ENCODE data around the gene LBH.

Gene LBH

GRCh38 chr2:30201990-30202389 is 29.3 kb upstream of the LBH start:
- no peak overlapping the region for H2AFZ ChIP-seq (ENCODE audit: low read length)
- no peak overlapping the region for H2BK12ac ChIP-seq (ENCODE audit: low read length)
- H2AK5ac ChIP-seq (ENCODE audit: low read depth, low read length) = no peak overlapping the region
- H3K4me2 ChIP-seq (ENCODE audit: insufficient read depth, low read length, poor library complexity, severe bottlenecking) = no peak overlapping the region
- no peak overlapping the region for H3K4ac ChIP-seq (ENCODE audit: low read length)
- no peak overlapping the region for H4K91ac ChIP-seq (ENCODE audit: low read depth, low read length, poor library complexity)
- no peaks in the 10 kb centered on the region for H3K4me1 ChIP-seq (ENCODE audit: control insufficient read depth in 2 of 2, insufficient read depth in 1 of 2, low read depth in 1 of 2, low read length in 2 of 2)
- H3K9ac ChIP-seq (ENCODE audit: low read depth, low read length, poor library complexity) = no peak overlapping the region
- H3K18ac ChIP-seq (ENCODE audit: low read length) = no peak overlapping the region
- peaks cover 0 to 23% (median 0%) of the 10 kb centered on the region in 3 experiments for H3K27me3 ChIP-seq (ENCODE audit: control insufficient read depth in 3 of 3, insufficient read depth in 3 of 3, low read depth in 1 of 3, low read length in 3 of 3)
- no CpG with 5 or more reads among the region's 1 CpG for WGBS, 2 donors (ENCODE audit: extremely low coverage in 2 of 2, insufficient read length in 2 of 2, insufficient replicate concordance in 1 of 2)
- H3K14ac ChIP-seq (ENCODE audit: low read length) = no peak overlapping the region
- H2BK5ac ChIP-seq (ENCODE audit: low read length) = no peak overlapping the region
- no peaks in the 10 kb centered on the region for H3K36me3 ChIP-seq (replicated peaks in 1 of 2; ENCODE audit: control insufficient read depth in 2 of 2, insufficient read depth in 2 of 2, low read length in 2 of 2)
- DNase-seq (ENCODE audit: low spot score) = no peak
- H2BK15ac ChIP-seq (ENCODE audit: low read length) = no peak overlapping the region
- H2BK120ac ChIP-seq (ENCODE audit: low read depth, low read length) = no peak overlapping the region
- no peak overlapping the region for H3K23ac ChIP-seq (ENCODE audit: low read depth, low read length, poor library complexity)
- H3K27ac ChIP-seq (replicated peaks; ENCODE audit: low read length) = no peak overlapping the region
- no peak overlapping the region for H4K8ac ChIP-seq (ENCODE audit: low read depth, low read length)
- H3K9me3 ChIP-seq (replicated peaks in 1 of 2; ENCODE audit: control insufficient read depth in 2 of 2, insufficient read depth in 1 of 2, low read depth in 1 of 2, low read length in 2 of 2) = no peaks in the 10 kb centered on the region
- no peaks in the 10 kb centered on the region for H3K79me1 ChIP-seq (ENCODE audit: low read depth, low read length)
- no peak overlapping the region for H3K4me3 ChIP-seq (ENCODE audit: low read length in 2 of 2)

GRCh38 chr2:30203156-30203555 is 28.2 kb upstream of the LBH start:
- Histone ChIP-seq H3K4me1 (ENCODE audit: control insufficient read depth in 2 of 2, insufficient read depth in 1 of 2, low read depth in 1 of 2, low read length in 2 of 2) (no peaks in the 10 kb centered on the region), H3K4me2 (ENCODE audit: insufficient read depth, low read length, poor library complexity, severe bottlenecking) (no peak overlapping the region), H2BK120ac (ENCODE audit: low read depth, low read length) (no peak overlapping the region), H2BK15ac (ENCODE audit: low read length) (no peak overlapping the region), H4K8ac (ENCODE audit: low read depth, low read length) (no peak overlapping the region), H3K9ac (ENCODE audit: low read depth, low read length, poor library complexity) (no peak overlapping the region), H2AK5ac (ENCODE audit: low read depth, low read length) (no peak overlapping the region), H2BK12ac (ENCODE audit: low read length) (no peak overlapping the region), H3K36me3 (replicated peaks in 1 of 2; ENCODE audit: control insufficient read depth in 2 of 2, insufficient read depth in 2 of 2, low read length in 2 of 2) (no peaks in the 10 kb centered on the region), H3K23ac (ENCODE audit: low read depth, low read length, poor library complexity) (no peak overlapping the region), H2AFZ (ENCODE audit: low read length) (no peak overlapping the region), H3K9me3 (replicated peaks in 1 of 2; ENCODE audit: control insufficient read depth in 2 of 2, insufficient read depth in 1 of 2, low read depth in 1 of 2, low read length in 2 of 2) (no peaks in the 10 kb centered on the region), H3K79me1 (ENCODE audit: low read depth, low read length) (no peaks in the 10 kb centered on the region), H3K14ac (ENCODE audit: low read length) (no peak overlapping the region), H3K4ac (ENCODE audit: low read length) (no peak overlapping the region), H3K18ac (ENCODE audit: low read length) (no peak overlapping the region), H3K4me3 (ENCODE audit: low read length in 2 of 2) (no peak overlapping the region), H3K27ac (replicated peaks; ENCODE audit: low read length) (no peak overlapping the region), H3K27me3 (ENCODE audit: control insufficient read depth in 3 of 3, insufficient read depth in 3 of 3, low read depth in 1 of 3, low read length in 3 of 3) (peaks cover 0 to 23% (median 0%) of the 10 kb centered on the region in 3 experiments), H2BK5ac (ENCODE audit: low read length) (no peak overlapping the region), H4K91ac (ENCODE audit: low read depth, low read length, poor library complexity) (no peak overlapping the region)
- WGBS, 2 donors (ENCODE audit: extremely low coverage in 2 of 2, insufficient read length in 2 of 2, insufficient replicate concordance in 1 of 2) = no CpG with 5 or more reads among the region's 7 CpGs
- no peak for DNase-seq (ENCODE audit: low spot score)

- Histone ChIP-seq H3K79me1 (ENCODE audit: low read depth, low read length) (no peaks in the 10 kb centered on the region), H3K4me3 (ENCODE audit: low read length in 2 of 2) (no peak overlapping the region), H3K36me3 (replicated peaks in 1 of 2; ENCODE audit: control insufficient read depth in 2 of 2, insufficient read depth in 2 of 2, low read length in 2 of 2) (no peaks in the 10 kb centered on the region), H3K4me2 (ENCODE audit: insufficient read depth, low read length, poor library complexity, severe bottlenecking) (no peak overlapping the region), H2AK5ac (ENCODE audit: low read depth, low read length) (no peak overlapping the region), H3K18ac (ENCODE audit: low read length) (no peak overlapping the region), H3K4ac (ENCODE audit: low read length) (no peak overlapping the region), H3K9me3 (replicated peaks in 1 of 2; ENCODE audit: control insufficient read depth in 2 of 2, insufficient read depth in 1 of 2, low read depth in 1 of 2, low read length in 2 of 2) (no peaks in the 10 kb centered on the region), H2BK15ac (ENCODE audit: low read length) (no peak overlapping the region), H3K23ac (ENCODE audit: low read depth, low read length, poor library complexity) (no peak overlapping the region), H3K27ac (replicated peaks; ENCODE audit: low read length) (no peak overlapping the region), H3K9ac (ENCODE audit: low read depth, low read length, poor library complexity) (no peak overlapping the region), H3K27me3 (ENCODE audit: control insufficient read depth in 3 of 3, insufficient read depth in 3 of 3, low read depth in 1 of 3, low read length in 3 of 3) (peaks cover 0 to 25% (median 0%) of the 10 kb centered on the region in 3 experiments), H4K91ac (ENCODE audit: low read depth, low read length, poor library complexity) (no peak overlapping the region), H2BK5ac (ENCODE audit: low read length) (no peak overlapping the region), H2BK12ac (ENCODE audit: low read length) (no peak overlapping the region), H2AFZ (ENCODE audit: low read length) (no peak overlapping the region), H4K8ac (ENCODE audit: low read depth, low read length) (no peak overlapping the region), H2BK120ac (ENCODE audit: low read depth, low read length) (no peak overlapping the region), H3K14ac (ENCODE audit: low read length) (no peak overlapping the region), H3K4me1 (ENCODE audit: control insufficient read depth in 2 of 2, insufficient read depth in 1 of 2, low read depth in 1 of 2, low read length in 2 of 2) (no peaks in the 10 kb centered on the region)
- DNase-seq (ENCODE audit: low spot score) = no peak
- WGBS, 2 donors (ENCODE audit: extremely low coverage in 2 of 2, insufficient read length in 2 of 2, insufficient replicate concordance in 1 of 2) = no CpG with 5 or more reads among the region's 4 CpGs
These were observed 27.1 kb upstream of the LBH start for GRCh38 chr2:30204281-30204680.

GRCh38 chr2:30205456-30205855 is 25.9 kb upstream of the LBH start:
- no peak overlapping the region for H2BK120ac ChIP-seq (ENCODE audit: low read depth, low read length)
- no peak overlapping the region for H3K18ac ChIP-seq (ENCODE audit: low read length)
- H3K4me2 ChIP-seq (ENCODE audit: insufficient read depth, low read length, poor library complexity, severe bottlenecking) = no peak overlapping the region
- H4K8ac ChIP-seq (ENCODE audit: low read depth, low read length) = no peak overlapping the region
- H3K4ac ChIP-seq (ENCODE audit: low read length) = no peak overlapping the region
- H2AFZ ChIP-seq (ENCODE audit: low read length) = no peak overlapping the region
- no peak overlapping the region for H3K4me3 ChIP-seq (ENCODE audit: low read length in 2 of 2)
- H3K79me1 ChIP-seq (ENCODE audit: low read depth, low read length) = no peaks in the 10 kb centered on the region
- H3K27ac ChIP-seq (replicated peaks; ENCODE audit: low read length) = no peak overlapping the region
- no peak overlapping the region for H3K9ac ChIP-seq (ENCODE audit: low read depth, low read length, poor library complexity)
- H2AK5ac ChIP-seq (ENCODE audit: low read depth, low read length) = no peak overlapping the region
- no peak overlapping the region for H2BK15ac ChIP-seq (ENCODE audit: low read length)
- no peaks in the 10 kb centered on the region for H3K36me3 ChIP-seq (replicated peaks in 1 of 2; ENCODE audit: control insufficient read depth in 2 of 2, insufficient read depth in 2 of 2, low read length in 2 of 2)
- WGBS, 2 donors (ENCODE audit: extremely low coverage in 2 of 2, insufficient read length in 2 of 2, insufficient replicate concordance in 1 of 2) = no CpG with 5 or more reads among the region's 1 CpG
- H3K4me1 ChIP-seq (ENCODE audit: control insufficient read depth in 2 of 2, insufficient read depth in 1 of 2, low read depth in 1 of 2, low read length in 2 of 2) = no peaks in the 10 kb centered on the region
- peaks cover 0 to 20% (median 0%) of the 10 kb centered on the region in 3 experiments for H3K27me3 ChIP-seq (ENCODE audit: control insufficient read depth in 3 of 3, insufficient read depth in 3 of 3, low read depth in 1 of 3, low read length in 3 of 3)
- no peak overlapping the region for H3K23ac ChIP-seq (ENCODE audit: low read depth, low read length, poor library complexity)
- H3K9me3 ChIP-seq (replicated peaks in 1 of 2; ENCODE audit: control insufficient read depth in 2 of 2, insufficient read depth in 1 of 2, low read depth in 1 of 2, low read length in 2 of 2) = no peaks in the 10 kb centered on the region
- H2BK12ac ChIP-seq (ENCODE audit: low read length) = no peak overlapping the region
- no peak overlapping the region for H3K14ac ChIP-seq (ENCODE audit: low read length)
- no peak for DNase-seq (ENCODE audit: low spot score)
- no peak overlapping the region for H4K91ac ChIP-seq (ENCODE audit: low read depth, low read length, poor library complexity)
- no peak overlapping the region for H2BK5ac ChIP-seq (ENCODE audit: low read length)
